Glomerular visceral epithelial cell (primary cell): ENCODE data around the gene PPP2R5D.
A peak's percentile ranks its signal among the peaks of the same experiment; 100 is the strongest.

Experiments
- DNase-seq: peaks from one replicate; pipeline ENCODE4 v3.0.0-alpha.2; 2016; ENCODE audit errors: extremely low spot score

The PPP2R5D gene

DNA sequence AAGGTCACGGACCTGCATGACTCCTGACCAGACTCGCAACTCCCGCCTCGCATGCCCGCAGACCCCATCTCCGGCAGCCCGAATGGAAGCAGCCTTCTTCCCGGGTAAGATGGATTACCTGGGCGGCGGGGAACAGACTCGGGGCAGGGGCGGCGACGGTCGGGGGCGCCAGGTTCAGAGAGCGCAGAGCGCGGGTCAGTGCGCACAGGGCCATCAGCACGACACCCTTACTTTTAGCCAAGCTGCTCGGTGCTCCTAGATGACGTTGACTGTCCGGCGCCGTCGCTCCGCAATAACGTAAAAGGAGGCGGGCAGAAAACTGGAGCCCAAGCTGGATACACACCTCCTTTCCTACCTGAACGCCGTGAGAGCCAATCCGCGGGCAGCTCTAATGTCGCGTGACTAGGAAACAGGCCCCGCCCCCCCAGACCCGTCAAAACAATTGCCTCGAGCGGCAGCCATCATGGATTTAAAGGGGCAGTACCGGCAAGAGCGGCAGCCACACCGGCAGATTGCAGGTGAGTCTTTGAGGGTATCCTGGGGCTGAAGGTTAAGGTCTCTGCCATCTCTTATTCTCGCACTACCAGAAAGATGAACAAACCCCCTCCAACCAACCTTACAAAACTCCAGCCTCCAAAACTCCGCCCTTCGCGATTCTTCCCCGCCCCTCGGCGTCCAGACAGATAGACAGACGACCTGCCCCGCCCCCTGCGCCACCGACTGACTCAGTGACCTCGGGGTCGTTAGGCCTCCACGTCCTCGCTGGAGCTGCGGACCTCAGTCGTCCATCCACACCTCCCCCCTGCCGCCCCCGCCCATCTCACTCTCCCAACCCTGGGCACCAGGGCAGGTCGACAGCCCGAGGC lies 75.0 kb downstream of the PPP2R5D start, which contains the start of the genes KLC4 and MRPL2:
TSS of gene KLC4 (plus strand) at position 464 of the 866 bp plus-strand sequence. CDS start 1,705 bp downstream, outside the sequence.
TSS of gene MRPL2 (minus strand) at position 267 of the 866 bp plus-strand sequence. CDS start at position 214, 53 bp downstream.
- DNase-seq = peak; percentile 98

DNA sequence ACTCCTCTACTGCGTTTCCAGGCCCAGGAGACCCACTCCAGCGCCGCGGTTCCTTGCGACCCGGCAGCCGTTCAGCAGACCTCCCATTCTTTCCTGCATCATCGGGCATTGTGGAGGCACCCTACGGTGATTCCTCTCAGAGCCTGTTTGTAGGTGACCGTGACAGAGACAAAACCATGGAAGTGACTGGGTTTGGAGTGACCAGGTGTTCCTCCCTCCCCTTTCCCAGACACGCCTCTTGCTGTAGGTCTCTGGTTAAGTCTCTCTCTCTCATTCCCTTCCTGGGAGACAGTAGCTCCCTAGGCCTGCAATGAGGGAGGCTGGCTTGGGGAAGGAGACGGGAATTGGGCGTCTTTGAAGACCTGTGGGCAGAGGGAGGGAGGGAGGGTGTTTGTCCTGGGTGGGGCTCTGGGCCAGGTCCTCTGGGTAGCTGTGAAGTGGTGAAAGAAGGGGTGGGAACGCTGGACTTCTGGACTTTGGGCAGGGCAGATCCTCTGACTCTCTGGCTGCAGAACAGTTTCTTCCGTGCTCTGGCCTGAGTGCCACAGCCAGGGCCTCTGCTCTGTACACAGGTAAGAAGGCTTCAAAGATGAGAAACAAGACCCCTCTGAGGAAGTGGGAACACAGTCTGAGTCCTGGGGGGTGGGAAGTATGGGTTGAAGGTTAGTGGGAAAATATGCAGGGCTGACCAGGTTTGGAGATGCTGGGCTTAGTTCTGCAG lies 75.8 kb downstream of the PPP2R5D start:
- DNase-seq = peak; percentile 32

DNA sequence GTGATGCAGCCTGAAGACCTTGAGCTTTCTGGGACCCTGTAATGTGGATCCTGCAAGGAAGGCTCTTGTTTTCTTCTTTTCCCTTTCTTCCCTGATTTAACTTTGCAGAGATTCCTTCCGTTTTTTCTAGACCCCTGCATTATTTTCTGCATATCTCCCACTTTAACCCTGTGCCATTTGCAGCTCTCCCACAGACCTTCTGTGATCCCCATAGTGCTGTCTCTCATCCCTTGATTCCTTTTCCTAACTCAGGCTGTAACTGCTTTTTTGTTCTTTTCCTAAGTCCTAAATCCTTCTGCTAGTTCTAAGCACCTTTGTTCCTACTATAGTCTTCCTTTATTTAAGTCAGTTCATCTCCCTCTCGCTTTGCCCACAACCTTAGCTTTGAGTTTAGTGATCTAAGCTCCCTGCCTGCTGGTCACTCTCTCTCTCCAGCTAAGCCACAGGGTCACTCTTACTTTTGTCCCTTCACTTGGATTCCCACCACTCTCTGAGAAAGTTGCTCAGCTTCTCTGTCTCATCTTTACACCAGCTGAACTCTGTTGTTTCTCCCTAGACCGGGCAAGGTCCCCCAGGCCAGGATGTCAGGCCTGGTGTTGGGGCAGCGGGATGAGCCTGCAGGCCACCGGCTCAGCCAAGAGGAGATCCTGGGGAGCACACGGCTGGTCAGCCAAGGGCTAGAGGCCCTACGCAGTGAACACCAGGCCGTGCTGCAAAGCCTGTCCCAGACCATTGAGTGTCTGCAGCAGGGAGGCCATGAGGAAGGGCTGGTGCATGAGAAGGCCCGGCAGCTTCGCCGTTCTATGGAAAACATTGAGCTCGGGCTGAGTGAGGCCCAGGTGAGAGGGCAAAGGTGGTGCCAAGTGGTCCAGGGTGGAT lies 76.6 kb downstream of the PPP2R5D start:
- DNase-seq = no peak

DNA sequence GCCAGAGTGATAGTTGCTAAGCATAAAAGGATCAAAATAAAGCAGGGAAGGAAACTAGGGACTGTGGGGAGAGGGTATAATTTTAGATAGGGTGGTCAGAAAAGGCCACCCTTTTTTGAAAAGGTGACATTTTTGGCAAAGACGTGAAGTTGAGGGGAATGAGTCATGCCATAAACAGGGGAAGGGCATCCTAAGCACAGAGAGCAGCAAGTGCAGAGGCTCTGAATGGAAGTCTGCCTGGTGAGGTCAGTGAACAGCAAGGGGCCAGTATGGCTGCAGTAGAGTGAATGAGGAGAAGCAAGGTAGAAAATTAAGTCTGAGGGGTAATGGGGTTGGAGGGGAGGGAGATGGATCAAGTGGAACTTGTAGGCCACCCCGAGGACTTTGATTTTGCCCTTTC lies 77.5 kb downstream of the PPP2R5D start:
- DNase-seq = no peak
